Nephron (organoid): ENCODE measurements around the gene CDC5L.

Source experiments
- H3K27ac Mint-ChIP-seq, 3 experiments: 2 replicates each; pipeline ENCODE4 v1.8.0; 2020; ENCODE audit warnings: mixed read lengths in 3 of 3, mild to moderate bottlenecking in 2 of 3, moderate library complexity in 1 of 3
- H3K27me3 Mint-ChIP-seq: 2 replicates; pipeline ENCODE4 v1.8.0; 2021; ENCODE audit warnings: low read depth, mild to moderate bottlenecking, moderate library complexity, mixed read lengths
- H3K36me3 Mint-ChIP-seq: 2 replicates; pipeline ENCODE4 v1.8.0; 2020; ENCODE audit warnings: low read depth, mixed read lengths
- H3K4me1 Mint-ChIP-seq: 2 replicates; pipeline ENCODE4 v1.8.0; 2020; ENCODE audit warnings: mixed read lengths
- H3K4me3 Mint-ChIP-seq, 3 experiments: 2 replicates each; pipeline ENCODE4 v1.8.0; 2020; ENCODE audit warnings: mild to moderate bottlenecking in 3 of 3, mixed read lengths in 3 of 3, moderate library complexity in 2 of 3
- H3K9me3 Mint-ChIP-seq: 2 replicates; pipeline ENCODE4 v1.8.0; 2020; ENCODE audit warnings: mixed read lengths
- CTCF ChIP-seq, 3 experiments: fragments of 200-600 bp; sonication (generic); IDR thresholded peaks; one replicate each; pipeline ENCODE4 v1.5.0; 2021; ENCODE audit warnings: antibody characterized with exemption in 3 of 3; ENCODE audit not compliant: unreplicated experiment in 3 of 3

CDC5L gene

GRCh38 chr6:44498436-44498835, 110.9 kb downstream of the CDC5L start:
- H3K4me3 Mint-ChIP-seq, result no peak overlapping the region
- peaks cover 84% of the 10 kb centered on the region for H3K27me3 Mint-ChIP-seq
- H3K36me3 Mint-ChIP-seq, result no peaks in the 10 kb centered on the region
- no peak overlapping the region for H3K27ac Mint-ChIP-seq
- H3K4me1 Mint-ChIP-seq, result no peaks in the 10 kb centered on the region
- H3K9me3 Mint-ChIP-seq, result peaks cover 15% of the 10 kb centered on the region
- TF ChIP-seq CTCF (IDR thresholded peaks at IDR 0.05; ENCODE audit: unreplicated experiment in 3 of 3), result no peak

GRCh38 chr6:44499609-44500008, 112.1 kb downstream of the CDC5L start:
- peaks cover 86% of the 10 kb centered on the region for H3K27me3 Mint-ChIP-seq
- H3K4me1 Mint-ChIP-seq, result peaks cover 5% of the 10 kb centered on the region
- peaks cover 15% of the 10 kb centered on the region for H3K9me3 Mint-ChIP-seq
- no peak overlapping the region for H3K27ac Mint-ChIP-seq
- TF ChIP-seq CTCF (IDR thresholded peaks at IDR 0.05; ENCODE audit: unreplicated experiment in 3 of 3), result no peak
- H3K36me3 Mint-ChIP-seq, result no peaks in the 10 kb centered on the region
- no peak overlapping the region for H3K4me3 Mint-ChIP-seq
